HG03460 (cell line): ENCODE data around the gene NXN.
"Not testable (repeated sequence)": the region's sequence is repeated elsewhere in the genome, so short reads cannot be mapped to it uniquely, and the experiment has no call there.

Experiments
- ATAC-seq: cut with Tn5 transposase; IDR thresholded peaks from one replicate; pipeline ENCODE4 v1.9.1; 2021; ENCODE audit not compliant: unreplicated experiment

NXN gene

GRCh38 chr17:896953-897661 is 82.5 kb downstream of the NXN start:
- ATAC-seq: no peak

GRCh38 chr17:896454-896853 is 83.1 kb downstream of the NXN start:
- ATAC-seq: no peak

- no peak for ATAC-seq
These were observed 86.6 kb downstream of the NXN start for GRCh38 chr17:892958-893357.

DNA sequence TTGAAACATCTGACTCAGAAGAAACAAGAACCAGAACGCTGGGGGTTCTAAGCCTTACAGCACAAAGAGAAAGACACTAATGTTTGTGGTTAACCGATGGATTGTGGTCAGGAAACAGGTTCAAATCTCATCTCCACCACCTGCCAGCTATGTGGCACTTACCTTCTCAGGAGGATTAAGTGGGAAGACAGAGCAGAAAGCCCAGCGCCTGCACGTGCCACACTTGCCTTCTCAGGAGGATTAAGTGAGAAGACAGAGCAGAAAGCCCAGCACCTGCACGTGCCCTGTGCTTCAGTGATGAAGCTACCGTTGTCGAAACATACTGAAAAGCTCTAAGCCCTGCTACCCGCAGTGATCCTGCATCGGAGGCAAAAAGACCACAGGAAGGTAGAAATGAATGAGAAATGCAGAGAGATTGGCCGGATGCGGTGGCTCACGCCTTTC is 90.6 kb downstream of the NXN start:
- no peak for ATAC-seq

DNA sequence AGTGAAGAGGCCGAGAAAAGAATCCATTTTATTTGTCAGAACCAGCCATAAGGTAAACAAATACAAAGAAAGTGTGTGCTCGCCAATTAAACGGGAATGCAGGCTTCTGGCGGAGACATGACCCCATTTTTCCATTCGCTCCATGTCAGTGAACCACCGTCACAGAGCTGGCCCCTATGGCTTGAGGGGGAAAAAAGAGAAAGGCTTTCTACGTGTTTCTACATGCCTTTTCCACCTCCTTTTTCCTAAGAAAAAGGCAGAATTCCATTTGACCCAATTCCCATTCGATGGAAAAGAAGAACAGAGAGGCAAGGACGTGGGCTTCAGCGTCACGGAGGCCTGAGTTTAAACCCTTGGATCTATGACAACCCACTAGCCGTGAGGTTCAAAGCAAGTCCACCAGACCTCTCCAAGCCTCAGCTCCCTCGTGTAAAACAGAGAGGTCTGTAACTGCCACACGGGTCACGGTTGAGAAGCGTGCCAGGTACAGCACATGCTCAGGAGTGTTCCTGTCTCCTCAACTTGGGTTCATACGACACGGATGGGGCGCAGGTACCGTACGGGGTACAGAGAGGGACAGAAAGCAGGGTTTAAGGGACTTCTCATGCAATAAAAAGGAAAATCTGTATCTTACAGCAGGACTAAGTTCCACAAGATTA is 91.9 kb downstream of the NXN start:
- no peak for ATAC-seq

- no peak for ATAC-seq
These were observed 93.5 kb downstream of the NXN start for GRCh38 chr17:885971-886571.

- ATAC-seq: no peak
These were observed 96.0 kb downstream of the NXN start for GRCh38 chr17:883586-883962.

DNA sequence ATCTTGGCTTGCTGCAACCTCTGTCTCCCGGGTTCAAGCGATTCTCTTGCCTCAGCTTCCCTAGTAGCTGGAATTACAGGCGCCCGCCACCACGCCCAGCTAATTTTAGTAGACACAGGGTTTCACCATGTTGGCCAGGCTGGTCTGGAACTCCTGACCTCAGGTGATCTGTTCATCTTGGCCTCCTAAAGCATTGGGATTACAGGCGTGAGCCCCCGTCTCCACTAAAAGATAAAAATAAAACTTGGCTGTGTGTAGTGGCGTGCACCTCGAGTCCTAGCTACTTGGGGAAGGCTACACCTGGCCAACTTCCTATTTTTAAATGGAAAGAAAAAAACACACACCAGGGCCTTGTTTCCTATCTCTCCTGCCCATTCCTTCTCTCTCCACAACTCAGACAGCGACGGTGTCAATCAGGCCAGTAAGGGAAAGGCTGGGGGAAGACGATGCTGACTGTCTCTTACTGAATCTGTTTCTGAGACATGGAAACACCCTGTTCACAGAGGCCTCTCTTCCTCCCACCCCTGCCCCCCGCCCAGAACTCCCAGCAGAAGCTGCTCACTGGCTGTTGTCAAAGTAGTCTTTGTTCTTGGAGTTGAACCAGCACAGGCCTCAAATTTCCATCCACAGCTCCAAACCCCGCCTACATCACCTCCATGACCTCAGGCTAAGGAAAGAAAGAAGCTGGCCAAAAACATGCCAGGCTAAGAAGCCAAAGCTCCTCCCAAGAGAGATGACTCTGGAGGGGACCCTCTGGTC is 96.6 kb downstream of the NXN start:
- ATAC-seq: no peak

DNA sequence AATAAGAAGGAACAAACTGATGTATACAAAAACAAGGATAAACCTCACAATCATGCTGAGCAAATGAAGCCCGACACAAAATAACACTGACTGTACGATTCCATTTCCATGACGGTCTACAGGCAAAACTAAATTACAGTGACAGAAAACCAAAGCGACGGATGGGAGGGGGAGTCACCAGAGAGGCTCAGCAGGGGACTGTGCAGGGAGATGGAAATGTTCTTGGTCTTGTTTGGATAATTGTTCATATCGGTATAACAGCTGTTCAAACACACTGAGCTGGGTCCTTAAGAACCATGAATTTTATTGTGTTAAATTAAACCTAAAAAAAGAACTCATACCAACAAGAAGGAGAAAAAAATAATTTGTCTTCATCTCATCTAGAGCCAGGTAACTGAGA is 97.8 kb downstream of the NXN start:
- no peak for ATAC-seq

DNA sequence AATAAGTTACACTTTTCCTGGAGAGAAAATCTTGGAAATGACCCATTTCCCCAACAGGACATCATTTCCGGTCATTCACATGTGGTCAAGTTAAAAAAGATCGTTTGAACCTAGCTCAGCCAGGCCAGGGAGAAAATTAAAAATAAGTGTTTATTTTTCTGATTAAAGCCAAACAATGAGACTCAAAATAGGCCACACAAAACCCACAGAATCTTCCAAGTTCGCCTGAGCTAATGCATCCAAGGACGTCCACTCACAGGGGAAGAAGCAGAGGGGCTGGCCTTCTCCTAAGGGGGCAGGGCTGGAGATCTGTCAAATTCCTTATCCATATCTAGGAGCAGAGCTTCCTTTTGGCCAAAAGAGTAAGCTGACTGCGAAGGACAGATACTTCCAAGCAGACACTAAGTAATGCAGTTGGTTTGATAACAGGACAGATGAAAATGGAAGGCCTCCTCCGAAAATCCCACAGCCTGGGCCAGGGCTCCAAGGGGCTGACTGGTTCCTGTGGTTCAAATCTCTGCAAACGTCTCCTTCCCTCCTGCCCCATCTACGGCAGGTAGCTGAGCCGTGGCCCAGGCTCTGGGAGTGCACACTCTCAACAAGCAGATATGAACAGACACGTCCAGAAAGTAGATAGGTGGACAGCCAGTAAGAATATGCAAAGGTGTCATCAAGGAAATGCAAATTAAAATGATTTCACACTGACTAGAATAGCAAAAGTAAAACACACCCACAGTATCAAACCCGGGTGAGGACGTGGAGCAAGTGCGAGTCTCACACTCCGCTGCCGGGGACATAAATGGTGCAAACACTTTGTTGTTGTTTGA is 98.9 kb downstream of the NXN start:
- no peak for ATAC-seq

DNA sequence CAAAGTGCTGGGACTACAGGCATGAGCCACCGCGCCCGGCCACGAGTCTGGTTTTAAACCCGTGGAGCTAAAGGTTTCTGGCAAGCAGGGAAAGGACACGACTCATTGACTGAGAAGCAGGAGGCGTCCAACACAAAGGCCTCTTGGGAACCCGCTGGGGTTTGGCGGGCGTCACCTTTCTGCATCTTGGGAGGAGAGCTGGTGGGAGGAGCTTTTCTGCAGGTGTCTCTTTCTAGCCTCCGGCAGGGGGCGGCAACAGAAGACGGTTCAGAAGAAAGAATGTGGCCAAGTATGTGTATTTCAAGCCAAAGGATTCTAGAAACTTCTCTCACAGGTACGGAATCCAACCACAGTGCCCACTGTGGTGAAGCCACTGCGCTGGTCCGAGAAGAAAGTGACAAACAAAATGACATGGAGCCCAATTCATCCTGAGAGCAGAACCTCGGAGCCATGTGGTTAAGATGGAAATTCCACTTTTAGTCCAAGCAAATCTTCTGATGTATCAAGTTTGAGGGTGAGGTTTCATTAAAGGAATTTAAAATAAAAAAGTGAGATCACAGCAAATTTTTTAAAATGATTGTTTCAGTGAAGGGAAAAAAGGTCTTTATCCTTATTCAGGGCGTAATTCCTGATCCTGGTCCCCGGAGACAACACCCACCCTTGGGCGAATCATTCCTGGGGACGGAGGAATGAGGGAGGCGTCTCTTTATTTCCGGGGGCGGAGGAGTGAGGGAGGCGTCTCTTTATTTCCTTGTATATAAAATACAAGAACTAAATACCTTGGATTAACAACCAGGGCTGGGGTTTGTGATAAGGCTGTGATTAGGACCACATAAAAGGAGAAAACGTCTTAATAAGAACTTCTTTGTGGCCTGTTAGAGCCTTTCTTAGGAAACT is 99.8 kb downstream of the NXN start:
- ATAC-seq: no peak

DNA sequence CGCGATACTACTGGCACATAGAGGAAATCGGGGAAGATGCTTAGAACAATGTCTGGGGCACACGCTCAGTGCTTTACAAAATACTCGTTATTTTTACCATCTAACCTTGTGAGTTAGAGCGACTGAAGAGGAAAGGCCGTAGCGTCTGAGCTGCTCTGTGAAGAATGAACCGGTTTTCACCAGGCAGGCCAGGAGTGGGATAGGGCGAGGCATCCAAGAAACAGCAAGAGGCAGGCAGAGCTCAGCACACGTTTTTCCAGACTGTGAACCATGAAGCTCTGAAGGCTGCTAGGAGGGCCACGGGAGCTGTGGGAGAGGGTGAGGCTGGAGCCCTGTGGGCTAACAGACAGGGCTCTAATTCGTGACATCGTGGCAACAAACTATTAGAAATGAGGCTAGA is 101.9 kb downstream of the NXN start:
- ATAC-seq: no peak

- no peak for ATAC-seq
These were observed 103.3 kb downstream of the NXN start for GRCh38 chr17:876272-876671.

DNA sequence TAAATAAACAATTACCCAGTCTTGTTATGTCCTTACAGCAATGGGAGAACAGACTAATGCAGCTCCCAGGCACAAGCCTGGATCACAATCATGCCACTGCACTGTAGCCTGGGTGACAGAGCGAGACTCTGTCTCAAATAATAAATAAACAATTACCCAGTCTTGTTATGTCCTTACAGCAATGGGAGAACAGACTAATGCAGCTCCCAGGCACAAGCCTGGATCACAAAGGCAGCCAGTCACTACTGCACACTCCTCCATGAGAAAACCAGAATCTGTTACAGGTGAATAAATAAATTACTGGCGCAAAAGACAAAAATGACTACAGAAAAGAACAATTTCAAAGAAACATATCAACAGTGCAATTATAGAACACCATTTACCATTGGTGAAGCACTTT is 105.0 kb downstream of the NXN start:
- not testable (repeated sequence) for ATAC-seq

DNA sequence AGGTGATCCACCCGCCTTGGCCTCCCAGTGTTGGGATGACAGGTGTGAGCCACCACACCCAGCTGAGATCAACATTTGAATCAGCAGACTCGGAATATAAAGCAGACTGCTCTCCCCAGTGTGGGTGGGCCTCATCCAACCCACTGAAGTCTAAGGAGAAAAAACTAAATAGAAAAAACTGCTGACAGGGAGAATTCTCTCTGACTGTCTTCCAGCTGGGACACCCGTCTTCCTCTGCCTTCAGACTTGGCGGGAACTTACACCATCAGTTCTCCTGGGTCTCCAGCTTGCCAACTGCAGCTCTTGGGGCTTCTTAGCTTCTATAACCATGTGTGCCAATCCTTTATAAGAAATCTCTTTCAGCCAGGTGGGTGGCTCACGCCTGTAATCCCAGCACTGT is 106.7 kb downstream of the NXN start:
- ATAC-seq: no peak

DNA sequence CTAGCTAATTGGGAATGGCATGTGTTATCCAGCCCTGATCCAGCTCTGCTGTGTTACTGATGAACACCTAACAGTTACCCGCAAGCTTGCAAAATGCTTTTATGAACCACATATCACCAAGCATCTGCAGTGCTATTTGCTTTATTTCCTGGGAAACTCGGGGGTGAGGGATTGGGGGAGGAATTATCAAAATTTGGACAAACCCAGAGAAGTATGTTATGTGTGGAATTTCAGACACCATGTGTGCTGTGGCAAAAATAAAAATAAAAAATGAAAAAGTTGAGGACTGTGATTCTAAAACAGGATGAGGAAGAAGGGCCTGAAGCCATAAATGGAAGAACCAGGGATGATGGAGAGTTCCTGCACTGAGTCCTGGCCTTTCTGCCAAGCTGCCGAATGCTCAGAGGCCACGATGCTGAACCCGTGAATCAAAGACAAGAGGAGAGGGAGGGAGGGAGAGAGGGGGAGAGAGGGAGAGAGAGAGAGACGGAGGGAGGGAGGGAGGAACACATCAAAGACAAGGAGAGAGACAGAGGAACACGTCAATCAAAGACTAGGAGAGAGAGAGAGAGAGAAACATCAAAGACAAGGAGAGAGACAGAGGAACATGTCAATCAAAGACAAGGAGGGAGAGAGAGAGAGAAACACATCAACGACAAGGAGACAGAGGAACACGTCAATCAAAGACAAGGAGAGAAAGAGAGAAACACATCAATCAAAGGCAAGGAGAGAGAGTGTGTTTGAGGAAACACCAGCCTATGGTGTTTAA is 107.6 kb downstream of the NXN start:
- no peak for ATAC-seq

DNA sequence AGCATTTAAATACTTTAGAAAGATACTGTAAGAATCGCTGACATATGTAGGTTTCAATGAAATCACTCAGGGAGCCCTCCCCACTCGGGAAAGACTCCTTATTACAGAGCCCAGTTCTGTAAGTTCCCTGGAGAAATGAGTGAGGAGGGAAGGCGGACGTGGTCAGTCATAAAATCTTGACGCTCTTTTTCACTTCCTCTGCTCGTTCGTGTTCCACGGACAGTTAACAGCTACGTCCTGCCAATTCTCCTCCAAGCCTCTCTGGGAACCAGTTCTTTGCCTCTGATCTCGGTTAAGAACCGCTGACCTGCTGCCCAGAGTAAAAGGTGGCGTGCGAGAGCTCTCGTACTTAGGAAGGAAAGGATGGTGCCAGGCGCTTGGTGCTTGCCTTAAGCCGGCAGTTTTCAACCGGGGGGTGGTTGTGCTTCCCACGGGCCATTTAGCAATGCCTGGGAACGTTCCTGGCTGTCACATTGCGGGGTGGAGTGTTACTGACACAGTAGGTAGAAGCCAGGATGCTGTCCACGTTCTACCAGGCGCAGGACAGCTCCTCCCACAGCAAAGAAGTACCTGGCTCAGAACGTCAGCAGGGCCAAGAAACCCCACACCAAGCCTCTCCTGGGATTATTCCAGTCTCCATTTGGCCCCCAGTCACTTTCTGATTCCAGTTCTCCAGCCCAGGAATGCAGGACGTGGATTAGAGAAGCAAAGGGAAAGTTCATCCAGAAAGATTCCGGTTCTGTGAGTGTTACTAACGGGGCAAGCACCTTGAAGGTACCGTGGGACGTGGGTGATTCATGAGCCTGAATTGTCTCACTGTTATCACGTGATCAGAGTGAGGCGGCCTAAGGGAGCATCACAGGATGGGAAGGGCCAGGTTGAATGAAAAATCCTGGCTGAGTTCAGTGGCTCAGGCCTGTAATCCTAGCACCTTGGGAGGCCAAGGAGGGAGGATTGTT is 109.7 kb downstream of the NXN start:
- no peak for ATAC-seq

DNA sequence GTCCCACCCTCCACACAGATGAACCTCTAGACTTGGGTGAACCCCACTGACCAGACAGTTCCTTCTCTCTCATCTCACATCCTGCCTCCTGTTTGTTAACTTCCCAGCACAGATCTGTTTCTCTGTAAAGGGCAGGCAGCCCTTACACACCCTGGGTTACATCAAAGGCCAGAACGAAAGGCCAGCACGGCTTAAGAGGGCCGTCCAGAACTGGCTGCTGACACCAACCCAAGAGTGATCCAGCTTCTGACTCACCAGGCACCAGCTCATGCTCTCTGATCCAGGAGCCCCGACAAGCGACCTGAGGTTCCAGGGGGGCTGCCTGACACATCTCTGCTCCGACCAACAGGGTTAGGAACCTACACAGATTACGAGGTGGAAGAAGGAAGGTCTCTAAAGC is 110.5 kb downstream of the NXN start:
- no peak for ATAC-seq
